Activated B cell treated with CpG ODN at 0.5 μM for 24 hours (primary cell): ENCODE measurements around the gene GPR22. TPM values are rescaled to one million over a fixed set of nuclear protein-coding genes. Genes with fewer than 3 reads are reported as not detected.

Experiments
- ATAC-seq: fragments of 200-7000 bp; cut with Tn5 transposase; one replicate; pipeline ENCODE4 v1.10.0; 2021; ENCODE audit warnings: low read depth, mild to moderate bottlenecking, moderate library complexity
- CTCF ChIA-PET: fragments of 350-600 bp; sonication (Branson Sonifier 250); formaldehyde crosslinking; loops from one replicate; lab custom pipeline; 2021; ENCODE audit warnings: antibody characterized with exemption; lab: Charles Lee
- POLR2A ChIA-PET: fragments of 350-600 bp; sonication (Branson Sonifier 250); formaldehyde crosslinking; loops from one replicate; lab custom pipeline; 2021; ENCODE audit warnings: antibody characterized with exemption; lab: Charles Lee
- DNase-seq: peaks from one replicate; pipeline ENCODE4 v3.0.0; 2022
- H3K27ac Mint-ChIP-seq: one replicate; pipeline ENCODE4 v1.8.0; 2020; ENCODE audit warnings: mixed read lengths
- H3K27me3 Mint-ChIP-seq: one replicate; pipeline ENCODE4 v1.8.0; 2021; ENCODE audit warnings: mixed read lengths
- H3K36me3 Mint-ChIP-seq: one replicate; pipeline ENCODE4 v1.8.0; 2021; ENCODE audit warnings: low read depth, mixed read lengths
- H3K4me1 Mint-ChIP-seq: one replicate; pipeline ENCODE4 v1.8.0; 2021; ENCODE audit warnings: mixed read lengths
- H3K4me3 Mint-ChIP-seq: one replicate; pipeline ENCODE4 v1.8.0; 2020; ENCODE audit warnings: mild to moderate bottlenecking, mixed read lengths
- H3K9me3 Mint-ChIP-seq: one replicate; pipeline ENCODE4 v1.8.0; 2020; ENCODE audit warnings: mixed read lengths
- intact Hi-C: fragments of 100-400 bp; cut with micrococcal nuclease; formaldehyde crosslinking; loops from one replicate; pipeline ENCODE4 v1.15.1; 2024
- total RNA-seq: library from RNA; stranded (reverse); gene quantifications from 2 replicates; pipeline ENCODE4 v1.2.3, GENCODE V29; 2022
- TF ChIP-seq, protein P1 (sequence below): fragments of 200-600 bp; IDR thresholded peaks from one replicate; pipeline ENCODE4 v1.8.0; 2022; ENCODE audit warnings: antibody characterized with exemption, mild to moderate bottlenecking

The GPR22 gene
- total RNA-seq, 1 donor from 2014 or later: not detected

GRCh38 chr7:107495516-107495915 is 25.7 kb downstream of the GPR22 start:
- no peaks in the 10 kb centered on the region for H3K27me3 Mint-ChIP-seq
- TF ChIP-seq, protein P1, sequence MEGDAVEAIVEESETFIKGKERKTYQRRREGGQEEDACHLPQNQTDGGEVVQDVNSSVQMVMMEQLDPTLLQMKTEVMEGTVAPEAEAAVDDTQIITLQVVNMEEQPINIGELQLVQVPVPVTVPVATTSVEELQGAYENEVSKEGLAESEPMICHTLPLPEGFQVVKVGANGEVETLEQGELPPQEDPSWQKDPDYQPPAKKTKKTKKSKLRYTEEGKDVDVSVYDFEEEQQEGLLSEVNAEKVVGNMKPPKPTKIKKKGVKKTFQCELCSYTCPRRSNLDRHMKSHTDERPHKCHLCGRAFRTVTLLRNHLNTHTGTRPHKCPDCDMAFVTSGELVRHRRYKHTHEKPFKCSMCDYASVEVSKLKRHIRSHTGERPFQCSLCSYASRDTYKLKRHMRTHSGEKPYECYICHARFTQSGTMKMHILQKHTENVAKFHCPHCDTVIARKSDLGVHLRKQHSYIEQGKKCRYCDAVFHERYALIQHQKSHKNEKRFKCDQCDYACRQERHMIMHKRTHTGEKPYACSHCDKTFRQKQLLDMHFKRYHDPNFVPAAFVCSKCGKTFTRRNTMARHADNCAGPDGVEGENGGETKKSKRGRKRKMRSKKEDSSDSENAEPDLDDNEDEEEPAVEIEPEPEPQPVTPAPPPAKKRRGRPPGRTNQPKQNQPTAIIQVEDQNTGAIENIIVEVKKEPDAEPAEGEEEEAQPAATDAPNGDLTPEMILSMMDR: no peak
- ChIA-PET POLR2A (no interaction called here), CTCF (no interaction called here)
- no peaks in the 10 kb centered on the region for H3K9me3 Mint-ChIP-seq
- H3K36me3 Mint-ChIP-seq: peaks cover 2% of the 10 kb centered on the region
- intact Hi-C loops: loop anchor here (5.0 kb wide), 1 partner anchor 253 kb away; no protein-coding TSS in a partner anchor
- no peak overlapping the region for H3K4me3 Mint-ChIP-seq
- H3K27ac Mint-ChIP-seq: no peak overlapping the region
- H3K4me1 Mint-ChIP-seq: no peaks in the 10 kb centered on the region
- no peak for ATAC-seq
- no peak for DNase-seq

GRCh38 chr7:107499731-107500130 is 29.9 kb downstream of the GPR22 start:
- peaks cover 3% of the 10 kb centered on the region for H3K36me3 Mint-ChIP-seq
- ATAC-seq (no peak), DNase-seq (no peak)
- ChIA-PET POLR2A (no interaction called here), CTCF (no interaction called here)
- H3K27ac Mint-ChIP-seq: no peak overlapping the region
- no peak overlapping the region for H3K4me3 Mint-ChIP-seq
- no peaks in the 10 kb centered on the region for H3K27me3 Mint-ChIP-seq
- TF ChIP-seq, protein P1: no peak
- H3K9me3 Mint-ChIP-seq: no peaks in the 10 kb centered on the region
- intact Hi-C loops: loop anchor here (5.0 kb wide), 1 partner anchor 257 kb away; no protein-coding TSS in a partner anchor
- H3K4me1 Mint-ChIP-seq: no peaks in the 10 kb centered on the region

DNA sequence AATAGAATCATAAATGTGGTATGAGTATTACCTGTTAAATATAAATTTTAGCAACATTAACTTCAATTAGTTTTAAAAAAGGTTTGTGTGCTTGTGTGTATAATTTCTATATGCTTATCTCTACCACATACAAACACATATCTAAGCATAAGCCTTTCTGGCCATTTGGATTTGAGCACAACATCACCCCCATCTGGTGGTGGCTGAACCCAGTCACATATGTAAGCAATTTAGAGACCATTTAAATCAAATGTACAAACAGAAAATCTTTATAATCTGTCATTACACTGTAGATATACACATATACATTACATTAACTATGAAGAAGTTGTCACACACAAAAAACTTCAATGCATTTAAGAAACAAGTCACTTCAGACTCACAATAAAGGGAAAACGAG is 31.7 kb downstream of the GPR22 start:
- peaks cover 11% of the 10 kb centered on the region for H3K36me3 Mint-ChIP-seq
- no peak overlapping the region for H3K4me3 Mint-ChIP-seq
- no peaks in the 10 kb centered on the region for H3K27me3 Mint-ChIP-seq
- no peaks in the 10 kb centered on the region for H3K9me3 Mint-ChIP-seq
- intact Hi-C loops: loop anchor here (1.0 kb wide), 1 partner anchor 354 kb away; no protein-coding TSS in a partner anchor
- TF ChIP-seq, protein P1: no peak
- DNase-seq (no peak), ATAC-seq (no peak)
- no peak overlapping the region for H3K27ac Mint-ChIP-seq
- ChIA-PET POLR2A (no interaction called here), CTCF (no interaction called here)
- H3K4me1 Mint-ChIP-seq: no peaks in the 10 kb centered on the region

GRCh38 chr7:107502154-107502553 is 32.3 kb downstream of the GPR22 start:
- intact Hi-C loops: no loop called here
- peaks cover 11% of the 10 kb centered on the region for H3K36me3 Mint-ChIP-seq
- TF ChIP-seq, protein P1: no peak
- ChIA-PET POLR2A (no interaction called here), CTCF (no interaction called here)
- H3K4me1 Mint-ChIP-seq: no peaks in the 10 kb centered on the region
- no peak overlapping the region for H3K27ac Mint-ChIP-seq
- H3K27me3 Mint-ChIP-seq: no peaks in the 10 kb centered on the region
- DNase-seq (no peak), ATAC-seq (no peak)
- H3K9me3 Mint-ChIP-seq: no peaks in the 10 kb centered on the region
- no peak overlapping the region for H3K4me3 Mint-ChIP-seq

DNA sequence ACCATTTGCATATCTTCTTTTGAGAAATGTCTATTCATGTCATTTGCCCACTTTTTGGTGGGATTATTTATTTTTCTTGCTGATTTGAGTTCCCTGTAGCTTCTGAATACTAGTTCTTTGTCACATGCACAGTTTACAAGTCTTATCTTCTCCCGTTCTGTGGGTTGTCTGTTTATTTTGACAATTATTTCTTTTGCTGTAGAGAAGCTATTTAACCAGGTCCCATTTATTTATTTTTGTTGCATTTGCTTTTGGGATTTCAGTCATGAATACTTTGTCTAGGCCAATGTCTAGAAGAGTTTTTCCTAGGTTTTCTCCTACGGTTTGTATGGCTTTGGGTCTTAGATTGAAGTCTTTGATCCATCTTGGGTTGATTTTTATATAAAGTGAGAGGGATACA is 32.9 kb downstream of the GPR22 start:
- intact Hi-C loops: no loop called here
- ATAC-seq: no peak
- no peak for DNase-seq
- ChIA-PET POLR2A (no interaction called here), CTCF (no interaction called here)
- Mint-ChIP-seq H3K27ac (no peak overlapping the region), H3K27me3 (no peaks in the 10 kb centered on the region), H3K4me1 (no peaks in the 10 kb centered on the region), H3K36me3 (peaks cover 13% of the 10 kb centered on the region), H3K9me3 (no peaks in the 10 kb centered on the region), H3K4me3 (no peak overlapping the region)
- TF ChIP-seq, protein P1: no peak
